Stomach (tissue), 9 donors: ENCODE results near the gene SELENOF. TPM values are rescaled to one million over a fixed set of nuclear protein-coding genes. Genes with fewer than 3 reads are reported as not detected.

ENCODE experiments used
- DNase-seq, 2 donors: peaks; one replicate each; pipeline versions ENCODE4 v3.0.0 to v3.0.0-alpha.2; 2013 to 2019
- H3K27ac ChIP-seq, 5 donors: fragments of 200-600 bp in 4 of 5; sonication (generic) in 4 of 5; one replicate each; pipeline ENCODE4 v1.5.1; 2013 to 2019; ENCODE audit warnings: mild to moderate bottlenecking in 1 of 5, moderate library complexity in 1 of 5
- H3K27me3 ChIP-seq, 3 donors: fragments of 200-600 bp; sonication (generic); one replicate each; pipeline ENCODE4 v1.5.1; 2017 to 2019; ENCODE audit warnings: mixed run types in 1 of 3
- H3K36me3 ChIP-seq, 4 donors: fragments of 200-600 bp; sonication (generic); 1 replicate in 3 of 4; 2 replicates in 1 of 4; pipeline ENCODE4 v1.5.1; 2016 to 2019
- H3K4me1 ChIP-seq, 4 donors: fragments of 200-600 bp; sonication (generic); one replicate each; pipeline ENCODE4 v1.5.1; 2016 to 2019
- H3K4me3 ChIP-seq, 4 donors: fragments of 200-600 bp; sonication (generic) in 3 of 4; one replicate each; pipeline ENCODE4 v1.5.1; 2016 to 2019; ENCODE audit warnings: mild to moderate bottlenecking in 1 of 4
- H3K9me3 ChIP-seq, 4 donors: fragments of 200-600 bp; sonication (generic); one replicate each; pipeline ENCODE4 v1.5.1; 2016 to 2019
- EP300 ChIP-seq: sonication (generic); formaldehyde crosslinking; IDR thresholded peaks from one replicate; pipeline ENCODE4 v1.6.1; 2017; ENCODE audit warnings: antibody characterized with exemption
- POLR2A ChIP-seq, 4 donors: fragments of 450-650 bp; IDR thresholded peaks; one replicate each; pipeline ENCODE4 v1.6.1; 2016; ENCODE audit warnings: antibody characterized with exemption in 4 of 4, control low read depth in 2 of 4, mild to moderate bottlenecking in 1 of 4, moderate library complexity in 1 of 4
- POLR2AphosphoS5 ChIP-seq, 3 donors: sonication (generic); formaldehyde crosslinking; IDR thresholded peaks; one replicate each; pipeline ENCODE4 v1.6.1; 2016; ENCODE audit warnings: antibody characterized with exemption in 3 of 3
- WGBS, 5 donors: extraction: QIAGEN DNeasy Blood & Tissue Kit in 3 of 5; methylation state at CpG; one replicate each; pipeline versions ENCODE4 v1.1.5 to v1.1.7; 2013 to 2018; 5-methylcytosine and 5-hydroxymethylcytosine counted together
- intact Hi-C: fragments of 100-400 bp; cut with DNase I; formaldehyde crosslinking; loops from one replicate; pipeline ENCODE4 v1.15.1; 2023; ENCODE audit warnings: low total_unique reads
- polyA plus RNA-seq, 3 donors: library from polyadenylated mRNA; stranded (reverse); fragments of 200-250 nt; gene quantifications; one replicate each; pipeline ENCODE4 v1.2.3, GENCODE V29; 2013
- total RNA-seq, 5 donors: library from RNA; depleted of rRNA; stranded (reverse); fragments of >200 nt; gene quantifications; one replicate each; pipeline versions ENCODE4 v1.1.0 to v1.2.3, GENCODE V29; 2014 to 2016
- TF ChIP-seq, protein P1 (sequence below), 7 experiments: fragments of 450-650 bp in 4 of 7; fragments of 200-600 bp in 3 of 7; sonication (generic) in 3 of 7; IDR thresholded peaks; one replicate each; pipeline ENCODE4 v1.5.1; 2016 to 2019; ENCODE audit warnings: antibody characterized with exemption in 7 of 7, control low read depth in 2 of 7, mild to moderate bottlenecking in 1 of 7
- donor health status: healthy with polysubstance abuse.
- donor health status: Bipolar disorder and iron deficiency.
- donor health status: healthy.

Gene SELENOF
- total and polyA plus RNA-seq, 8 donors: 24.9 to 247 (median 82.9) TPM

DNA sequence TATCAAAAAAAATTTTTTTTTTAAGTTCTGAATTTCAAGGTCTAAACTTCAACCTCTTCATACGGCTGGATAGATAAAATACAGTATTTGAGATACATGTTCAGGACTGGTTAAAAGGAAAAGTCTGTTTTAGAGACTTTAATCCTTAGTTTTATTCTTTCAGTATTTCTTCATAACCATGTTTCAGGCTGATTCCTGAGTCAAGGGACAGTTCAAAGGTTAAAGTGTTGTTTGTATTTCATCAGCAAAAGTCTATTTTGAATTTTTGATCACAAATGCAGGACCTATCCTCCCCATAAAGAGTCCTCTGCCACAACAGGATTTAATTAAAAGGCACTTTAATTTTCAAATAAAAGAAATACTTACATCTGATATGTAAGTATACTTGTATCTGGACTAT lies 53.5 kb downstream of the SELENOF start:
- TF ChIP-seq POLR2AphosphoS5 (IDR thresholded peaks at IDR 0.05) (no peak), POLR2A (IDR thresholded peaks at IDR 0.05) (no peak), EP300 (no peak)
- TF ChIP-seq, protein P1, sequence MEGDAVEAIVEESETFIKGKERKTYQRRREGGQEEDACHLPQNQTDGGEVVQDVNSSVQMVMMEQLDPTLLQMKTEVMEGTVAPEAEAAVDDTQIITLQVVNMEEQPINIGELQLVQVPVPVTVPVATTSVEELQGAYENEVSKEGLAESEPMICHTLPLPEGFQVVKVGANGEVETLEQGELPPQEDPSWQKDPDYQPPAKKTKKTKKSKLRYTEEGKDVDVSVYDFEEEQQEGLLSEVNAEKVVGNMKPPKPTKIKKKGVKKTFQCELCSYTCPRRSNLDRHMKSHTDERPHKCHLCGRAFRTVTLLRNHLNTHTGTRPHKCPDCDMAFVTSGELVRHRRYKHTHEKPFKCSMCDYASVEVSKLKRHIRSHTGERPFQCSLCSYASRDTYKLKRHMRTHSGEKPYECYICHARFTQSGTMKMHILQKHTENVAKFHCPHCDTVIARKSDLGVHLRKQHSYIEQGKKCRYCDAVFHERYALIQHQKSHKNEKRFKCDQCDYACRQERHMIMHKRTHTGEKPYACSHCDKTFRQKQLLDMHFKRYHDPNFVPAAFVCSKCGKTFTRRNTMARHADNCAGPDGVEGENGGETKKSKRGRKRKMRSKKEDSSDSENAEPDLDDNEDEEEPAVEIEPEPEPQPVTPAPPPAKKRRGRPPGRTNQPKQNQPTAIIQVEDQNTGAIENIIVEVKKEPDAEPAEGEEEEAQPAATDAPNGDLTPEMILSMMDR (IDR thresholded peaks at IDR 0.05): no peak
- WGBS, 5 donors: 85 to 98% (median 88%) methylated on average over 1 of the region's 1 CpG
- DNase-seq: no peak
- intact Hi-C loops: no loop called here
- H3K4me1 ChIP-seq: no peaks in the 10 kb centered on the region
- H3K4me3 ChIP-seq: no peak overlapping the region
- H3K27me3 ChIP-seq: no peaks in the 10 kb centered on the region
- no peaks in the 10 kb centered on the region for H3K9me3 ChIP-seq
- peaks cover 0 to 16% (median 11%) of the 10 kb centered on the region in 4 donors for H3K36me3 ChIP-seq
- H3K27ac ChIP-seq: no peak overlapping the region

DNA sequence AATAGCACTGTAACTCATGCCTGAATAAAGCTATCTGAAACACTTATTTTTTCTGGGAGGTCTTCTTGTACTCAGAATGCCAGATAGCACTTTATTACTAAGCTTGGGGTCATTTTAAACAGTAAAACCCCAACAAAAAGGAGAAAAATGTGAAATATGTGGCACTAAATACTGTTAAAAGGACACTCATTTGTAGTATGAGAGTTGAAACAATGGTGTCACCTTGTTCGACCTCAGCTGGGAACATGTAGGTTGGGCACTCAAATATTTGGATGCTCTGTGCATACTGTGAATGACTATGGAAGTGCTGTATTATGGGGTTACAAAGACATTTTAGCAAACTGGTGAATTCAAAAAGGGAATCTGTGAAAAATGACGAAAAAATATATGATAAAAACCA lies 53.9 kb downstream of the SELENOF start:
- Histone ChIP-seq H3K4me1 (no peaks in the 10 kb centered on the region), H3K9me3 (no peaks in the 10 kb centered on the region), H3K4me3 (no peak overlapping the region), H3K27me3 (no peaks in the 10 kb centered on the region), H3K27ac (no peak overlapping the region), H3K36me3 (peaks cover 0 to 16% (median 11%) of the 10 kb centered on the region in 4 donors)
- no peak for TF ChIP-seq EP300
- DNase-seq: no peak
- 90 to 95% (median 92%) methylated on average over 2 of the region's 2 CpGs for WGBS, 5 donors
- intact Hi-C loops: no loop called here

GRCh38 chr1:86858524-86859261 lies 55.2 kb downstream of the SELENOF start:
- no peaks in the 10 kb centered on the region for H3K9me3 ChIP-seq
- TF ChIP-seq, protein P1 (IDR thresholded peaks at IDR 0.05): no peak
- TF ChIP-seq POLR2A (IDR thresholded peaks at IDR 0.05) (no peak), POLR2AphosphoS5 (IDR thresholded peaks at IDR 0.05) (no peak), EP300 (no peak)

DNA sequence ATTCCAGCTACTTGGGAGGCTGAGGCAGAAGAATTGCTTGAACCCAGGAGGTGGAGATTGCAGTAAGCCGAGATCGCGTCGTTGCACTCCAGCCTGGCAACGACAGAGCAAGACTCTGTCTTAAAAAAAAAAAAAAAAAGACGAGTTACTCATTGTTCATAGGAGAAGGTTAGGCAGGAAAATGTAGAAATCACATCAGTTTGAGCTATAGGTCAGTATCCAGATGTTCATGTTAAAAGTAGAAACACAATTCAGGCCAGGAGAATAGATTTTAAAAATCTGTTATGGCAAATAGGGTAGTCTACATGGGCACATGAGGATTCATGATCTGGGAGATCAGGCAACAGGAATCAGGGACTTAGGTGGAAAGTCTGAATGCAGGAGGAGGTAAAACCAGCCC lies 57.7 kb downstream of the SELENOF start:
- intact Hi-C loops: no loop called here
- Histone ChIP-seq H3K27ac (no peak overlapping the region), H3K9me3 (no peaks in the 10 kb centered on the region), H3K4me3 (no peak overlapping the region), H3K27me3 (no peaks in the 10 kb centered on the region), H3K4me1 (peaks cover 0 to 5% (median 0%) of the 10 kb centered on the region in 4 donors), H3K36me3 (no peaks in the 10 kb centered on the region)
- TF ChIP-seq, protein P1 (IDR thresholded peaks at IDR 0.05): no peak
- no peak for TF ChIP-seq POLR2AphosphoS5 (IDR thresholded peaks at IDR 0.05)
- 91 to 95% (median 94%) methylated on average over 6 of the region's 6 CpGs for WGBS, 5 donors
- no peak for DNase-seq

More at GRCh38 chr1:86858524-86859261, 55.2 kb downstream of the SELENOF start:
- DNase-seq: no peak
- no peak overlapping the region for H3K27ac ChIP-seq
- 91 to 98% (median 95%) methylated on average over 3 of the region's 3 CpGs for WGBS, 5 donors
- H3K4me1 ChIP-seq: no peaks in the 10 kb centered on the region
- intact Hi-C loops: no loop called here
- H3K4me3 ChIP-seq: no peak overlapping the region
- H3K36me3 ChIP-seq: peaks cover 0 to 16% (median 11%) of the 10 kb centered on the region in 4 donors
- no peaks in the 10 kb centered on the region for H3K27me3 ChIP-seq

DNA sequence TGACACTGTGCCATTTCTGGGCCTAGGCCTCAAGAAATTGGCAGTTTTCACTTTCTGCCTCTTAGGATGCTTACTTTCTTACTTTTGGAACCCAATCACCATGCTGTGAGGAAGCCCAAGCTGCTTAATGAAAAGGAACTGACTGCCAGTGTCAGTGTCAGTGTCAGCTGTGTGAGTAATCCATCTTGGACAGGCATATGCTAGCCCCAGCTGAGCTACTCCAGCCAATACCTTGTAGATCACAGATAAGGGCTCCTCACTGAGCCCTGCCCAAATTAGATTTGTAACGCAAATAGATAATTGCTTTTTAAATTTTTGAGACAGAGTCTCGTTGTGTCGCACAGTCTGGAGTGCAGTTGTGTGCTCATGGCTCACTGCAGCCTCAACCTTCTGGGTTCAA lies 59.6 kb downstream of the SELENOF start:
- intact Hi-C loops: no loop called here
- Histone ChIP-seq H3K27ac (no peak overlapping the region), H3K27me3 (no peaks in the 10 kb centered on the region), H3K36me3 (no peaks in the 10 kb centered on the region), H3K9me3 (no peaks in the 10 kb centered on the region), H3K4me1 (peaks cover 0 to 5% (median 0%) of the 10 kb centered on the region in 4 donors), H3K4me3 (no peak overlapping the region)
- no peak for DNase-seq
- TF ChIP-seq, protein P1 (IDR thresholded peaks at IDR 0.05): no peak
- TF ChIP-seq EP300 (no peak), POLR2AphosphoS5 (IDR thresholded peaks at IDR 0.05) (no peak), POLR2A (IDR thresholded peaks at IDR 0.05) (no peak)
- 95 to 100% (median 97%) methylated on average over 3 of the region's 3 CpGs for WGBS, 5 donors
